NCI-H2081 (cell line): ENCODE data around the gene IZUMO4.

Source experiments
- DNase-seq, 2 experiments: peaks; one replicate each; lab custom pipeline; 2025; lab: John Stamatoyannopoulos, UW

Gene IZUMO4

GRCh38 chr19:2148482-2149135 lies 51.9 kb downstream of the IZUMO4 start:
- DNase-seq = no peak
